GM19023 (cell line): ENCODE data around the gene FCN1.

ENCODE experiments used
- ATAC-seq: cut with Tn5 transposase; IDR thresholded peaks from one replicate; pipeline ENCODE4 v1.9.1; 2021; ENCODE audit warnings: mild to moderate bottlenecking, moderate library complexity; ENCODE audit not compliant: unreplicated experiment

FCN1 gene

GRCh38 chr9:134951994-134952393 is 34.3 kb upstream of the FCN1 start:
- ATAC-seq = no peak

DNA sequence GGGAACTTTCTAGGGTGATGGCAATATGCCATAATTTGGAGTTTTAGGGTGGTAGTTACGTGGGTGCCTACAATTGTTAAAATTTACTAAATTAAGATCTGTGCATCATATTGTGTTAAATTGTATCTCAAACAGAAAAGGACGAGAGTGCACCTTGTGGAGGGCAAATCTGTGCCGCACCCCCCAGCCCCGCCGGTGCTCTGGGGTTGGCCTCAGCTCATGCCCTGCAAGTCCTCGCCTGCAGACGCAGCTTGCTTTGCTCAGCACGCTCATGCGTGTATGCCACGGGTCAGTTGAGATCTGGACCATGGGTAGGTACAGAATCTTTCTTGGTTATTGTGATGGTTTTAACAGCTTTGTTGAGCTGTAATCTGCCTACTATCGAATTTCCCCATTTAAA is 33.7 kb upstream of the FCN1 start:
- no peak for ATAC-seq

DNA sequence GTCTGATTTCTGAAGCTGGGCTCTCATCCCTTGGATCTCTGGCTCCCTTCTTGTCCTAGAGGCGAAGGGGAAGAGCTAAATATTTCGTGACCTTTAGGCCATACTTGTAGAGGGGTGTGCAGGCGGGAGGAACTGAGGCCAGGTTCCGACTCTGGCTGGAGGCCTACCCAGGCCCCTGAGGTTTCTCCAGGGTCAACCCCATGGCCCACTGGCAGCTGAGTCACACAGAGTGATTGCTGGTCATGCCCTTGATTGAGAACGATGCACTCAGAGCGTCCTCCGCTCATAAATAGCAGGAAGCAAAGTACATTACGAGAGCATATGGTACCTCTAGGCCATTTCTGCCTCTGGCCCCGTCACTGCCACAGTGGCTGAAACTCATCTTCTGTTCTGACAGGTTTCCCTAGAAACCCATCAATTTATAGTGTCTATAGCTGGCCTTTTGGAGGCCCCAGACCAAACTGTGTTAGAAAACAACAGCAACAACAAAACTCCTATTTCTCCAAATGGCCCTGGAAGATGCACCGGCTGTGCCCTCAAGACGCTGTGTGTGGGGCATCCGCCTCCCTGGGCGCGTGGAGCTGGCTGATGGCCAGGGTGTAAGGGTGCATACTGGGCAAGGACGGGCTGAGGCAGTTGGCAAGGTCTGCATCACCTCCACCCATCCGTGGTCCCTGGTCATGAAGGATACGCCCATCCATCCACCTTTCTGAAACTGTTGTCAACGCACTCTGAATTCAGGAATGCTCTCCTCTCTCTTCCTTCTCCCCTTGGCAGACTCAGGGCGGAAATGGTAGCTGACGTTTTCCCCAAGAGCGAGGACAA is 32.9 kb upstream of the FCN1 start:
- no peak for ATAC-seq

GRCh38 chr9:134949681-134950385 is 32.1 kb upstream of the FCN1 start:
- ATAC-seq = no peak

- ATAC-seq = no peak
These were observed 30.4 kb upstream of the FCN1 start for GRCh38 chr9:134948149-134948548.

DNA sequence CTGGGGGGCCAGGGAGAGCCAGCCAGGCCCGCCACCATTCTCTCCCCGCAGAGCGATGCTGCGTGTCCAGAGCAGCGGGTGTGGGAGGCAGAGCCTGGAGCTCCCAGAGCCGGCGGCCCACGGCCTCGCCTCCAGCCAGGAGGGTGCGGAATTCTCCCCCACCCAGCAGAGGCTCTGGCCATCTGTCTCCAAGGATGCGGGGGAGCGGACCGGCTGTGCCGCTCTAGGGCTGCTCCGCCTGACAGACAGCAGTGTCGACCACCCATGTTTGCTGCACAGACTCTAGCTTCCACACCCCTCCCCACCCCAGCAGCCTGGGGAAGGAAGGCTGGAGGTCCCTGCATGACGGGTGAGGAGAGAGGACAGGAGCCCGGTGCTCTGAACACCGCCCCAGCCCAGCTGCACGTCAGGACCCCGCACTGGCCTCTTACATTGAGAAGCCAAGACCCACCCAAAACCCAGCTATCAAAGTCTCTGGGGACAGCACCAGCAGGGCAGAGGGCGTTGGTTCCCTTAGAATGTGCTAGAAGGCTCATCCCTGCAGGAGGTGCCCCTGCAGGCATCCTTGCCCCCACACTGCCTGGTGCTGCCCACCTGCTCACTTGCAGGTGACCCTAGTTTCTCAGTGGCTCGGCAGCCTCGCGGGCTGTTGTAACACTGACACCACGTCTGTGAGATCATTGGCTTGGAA is 29.7 kb upstream of the FCN1 start:
- ATAC-seq = no peak

DNA sequence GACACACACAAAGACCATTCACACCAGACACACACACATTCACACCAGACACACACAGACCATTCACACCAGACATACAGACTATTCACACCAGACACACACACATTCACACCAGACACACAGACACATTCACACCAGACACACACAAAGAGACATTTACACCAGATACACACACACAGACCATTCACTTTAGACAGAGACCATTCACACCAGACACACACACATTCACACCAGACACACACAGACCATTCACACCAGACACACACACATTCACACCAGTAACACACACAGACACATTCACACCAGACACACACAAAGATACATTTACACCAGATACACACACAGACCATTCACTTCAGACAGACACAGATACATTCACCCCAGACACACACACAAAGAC is 29.0 kb upstream of the FCN1 start:
- no peak for ATAC-seq

DNA sequence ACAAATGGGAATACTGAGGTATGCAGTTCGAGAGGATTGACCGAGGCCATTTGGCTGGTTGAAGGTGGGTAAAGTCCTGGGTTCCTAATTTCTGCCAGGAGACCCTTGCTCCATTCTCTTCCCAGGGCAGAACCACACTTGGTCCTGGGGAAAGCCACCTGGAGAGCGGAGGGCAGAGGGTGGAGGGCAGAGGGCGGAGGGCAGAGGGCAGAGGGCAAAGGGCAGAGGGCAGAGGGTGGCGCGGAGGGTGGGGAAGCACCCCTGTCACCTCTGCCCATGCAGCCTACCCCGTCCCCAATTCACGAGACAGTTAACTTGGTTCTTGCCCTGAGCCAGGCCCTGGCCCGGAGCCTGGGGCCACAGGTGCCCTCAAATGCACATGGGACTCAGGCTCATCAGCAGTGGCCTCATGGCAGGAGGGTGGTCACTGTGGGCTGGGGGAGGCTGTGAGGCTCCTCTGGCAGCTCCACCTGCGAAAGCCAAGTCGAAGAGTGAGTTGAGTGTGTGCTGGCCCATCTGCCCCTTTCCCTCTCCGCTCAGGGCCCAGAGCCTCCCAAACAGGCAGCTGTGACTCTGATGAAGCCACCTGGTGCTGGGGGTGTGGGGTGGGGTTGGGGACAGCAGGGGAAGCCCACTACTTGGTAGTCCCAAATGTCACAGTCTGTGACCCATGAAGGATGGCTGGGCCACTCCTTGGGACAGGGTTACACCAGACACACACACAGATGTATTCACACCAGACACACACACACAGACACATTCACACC is 28.0 kb upstream of the FCN1 start:
- ATAC-seq = no peak

GRCh38 chr9:134944916-134945315 is 27.2 kb upstream of the FCN1 start:
- no peak for ATAC-seq

- ATAC-seq = no peak
These were observed 26.7 kb upstream of the FCN1 start for GRCh38 chr9:134944351-134944802.

DNA sequence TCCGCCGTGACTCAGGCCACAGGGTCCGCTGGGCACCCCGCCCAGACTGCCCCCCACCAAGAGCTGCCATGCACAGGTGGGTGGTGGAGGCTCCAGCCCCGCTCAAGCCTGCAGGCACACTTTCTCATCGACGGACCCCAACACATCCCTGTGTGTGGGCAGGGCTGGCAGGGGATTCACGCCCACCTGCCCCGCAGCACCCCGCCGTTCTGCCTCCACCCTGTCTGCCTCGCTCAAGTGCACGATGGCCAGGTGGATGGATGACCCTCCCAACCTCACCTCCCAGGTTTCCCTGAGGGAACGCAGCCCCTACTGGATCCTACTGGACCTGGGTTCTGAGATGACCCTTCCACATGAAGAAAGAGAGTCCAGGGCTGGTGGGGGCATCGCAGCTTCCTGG is 26.1 kb upstream of the FCN1 start:
- ATAC-seq = no peak

DNA sequence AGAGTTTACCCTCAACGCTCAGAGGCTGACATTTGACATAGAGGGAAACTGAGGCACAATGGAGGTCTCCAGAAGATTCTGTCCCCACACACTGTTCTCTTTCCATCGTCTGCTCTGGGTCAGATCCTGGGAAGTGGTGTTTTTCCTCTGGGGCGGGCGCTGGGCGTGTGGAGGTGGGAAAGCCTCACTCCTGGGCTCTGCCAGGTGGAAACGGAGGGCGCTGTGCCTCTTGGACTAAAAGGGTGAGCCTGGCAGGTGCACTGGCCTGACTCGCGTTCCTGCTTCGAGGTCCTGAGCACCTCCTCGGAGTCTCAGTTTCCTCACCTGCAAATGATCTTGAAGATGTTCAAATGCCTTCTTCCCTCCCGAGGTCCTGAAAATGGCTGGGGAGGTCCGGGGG is 25.7 kb upstream of the FCN1 start:
- no peak for ATAC-seq

GRCh38 chr9:134942788-134943184 is 25.1 kb upstream of the FCN1 start:
- ATAC-seq = no peak

GRCh38 chr9:134942011-134942787 is 24.5 kb upstream of the FCN1 start:
- ATAC-seq = no peak

DNA sequence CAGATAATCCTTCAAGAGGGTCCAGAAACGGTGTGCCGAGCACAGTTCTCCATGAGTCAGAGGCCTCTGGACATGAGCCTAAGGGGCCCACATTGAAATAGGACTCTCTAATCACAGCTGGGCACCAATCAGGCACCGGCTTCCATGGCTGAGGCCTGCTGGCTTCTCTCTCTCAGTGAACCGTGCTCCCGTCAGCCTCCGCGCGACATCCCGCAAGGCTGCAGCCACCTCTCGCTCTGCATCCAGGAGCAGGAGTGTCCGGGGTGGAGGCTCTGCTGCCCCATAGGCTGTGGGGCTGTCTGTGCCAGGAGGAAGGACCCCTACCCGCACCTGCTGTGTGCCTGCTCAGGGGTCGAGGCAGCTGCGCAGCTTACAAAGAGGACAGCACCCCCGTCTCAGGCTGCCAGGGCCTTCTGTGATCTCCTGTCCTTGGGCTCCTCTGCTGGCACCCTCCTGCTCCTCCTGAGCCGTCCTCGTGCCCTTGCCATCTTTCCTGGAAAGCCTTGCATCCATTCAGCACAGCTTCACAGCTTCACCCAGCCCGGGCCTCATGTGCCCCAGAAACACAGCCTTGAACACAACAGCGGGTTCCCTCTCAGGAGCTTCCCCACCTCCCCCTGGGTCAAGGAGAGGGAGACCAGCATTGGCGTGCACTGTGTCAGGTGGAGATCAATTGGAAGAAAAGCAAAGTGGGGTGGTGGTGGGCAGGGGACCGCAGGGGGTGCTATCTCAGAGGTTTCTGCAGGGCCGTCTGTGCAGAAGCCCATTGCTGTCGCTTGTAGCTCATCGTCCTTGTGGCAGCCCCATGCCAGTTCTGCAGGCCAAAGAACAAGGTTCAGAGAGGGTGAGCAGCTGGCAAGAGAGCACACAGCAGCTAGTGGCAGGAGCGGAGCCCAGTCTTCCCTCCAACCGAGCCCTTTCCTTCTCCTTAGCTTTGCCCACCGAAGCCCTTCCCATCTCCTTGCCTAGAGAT is 22.8 kb upstream of the FCN1 start:
- ATAC-seq = no peak

DNA sequence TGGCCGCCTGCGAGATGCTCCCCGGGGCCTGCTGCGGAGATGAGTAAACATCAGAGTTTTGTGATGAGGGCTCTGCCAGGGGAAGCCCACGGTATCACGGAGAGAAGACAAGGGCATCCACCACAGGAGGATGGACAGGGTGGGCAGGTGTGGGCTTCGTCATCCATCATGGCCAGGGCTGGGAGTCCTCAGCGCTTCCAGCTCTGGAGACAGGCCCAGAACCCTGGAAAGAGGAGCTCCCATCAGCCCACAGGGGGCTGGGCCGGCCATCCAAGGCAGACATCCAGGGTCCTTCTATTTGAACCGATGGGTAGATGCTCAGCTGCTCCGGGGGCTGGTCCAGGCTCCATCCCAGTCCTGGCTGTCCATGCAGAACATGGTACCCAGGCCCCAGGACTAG is 22.1 kb upstream of the FCN1 start:
- ATAC-seq = no peak

GRCh38 chr9:134939080-134939733 is 21.5 kb upstream of the FCN1 start:
- no peak for ATAC-seq

DNA sequence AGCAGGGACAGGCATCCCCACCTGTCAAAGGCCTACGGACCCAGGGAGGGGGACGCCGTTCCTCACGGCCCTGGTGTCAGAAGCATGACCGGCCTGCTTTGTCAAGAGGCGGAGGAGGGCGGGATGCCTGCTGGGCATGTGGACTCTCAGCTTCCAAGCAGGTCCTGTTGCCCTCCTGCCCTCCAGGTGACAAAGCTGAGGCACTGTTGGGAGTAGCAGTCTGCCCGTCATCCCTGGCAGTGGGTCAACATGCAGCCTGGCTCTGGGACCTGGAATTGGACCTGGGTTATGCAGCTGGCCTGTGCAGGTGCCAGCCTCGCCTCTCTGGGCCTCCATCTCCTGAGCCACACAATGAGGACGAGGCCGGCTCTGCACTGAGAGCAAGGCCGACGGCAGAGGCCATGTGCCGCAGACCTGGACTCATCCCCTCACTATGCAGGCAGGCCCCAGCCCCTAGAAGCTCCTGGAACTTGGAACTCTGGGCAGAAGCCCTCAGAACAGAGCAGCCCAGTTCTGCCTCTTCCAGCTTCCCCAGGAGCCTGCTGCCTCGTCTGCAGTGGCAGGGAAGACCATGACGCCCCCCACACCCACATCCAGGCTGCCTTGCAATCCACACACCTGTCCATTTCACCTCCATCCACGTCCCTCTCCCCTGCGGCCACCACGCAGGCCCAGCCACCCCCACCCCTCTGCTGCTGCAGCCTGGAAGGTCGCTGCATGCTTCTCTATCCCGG is 20.8 kb upstream of the FCN1 start:
- no peak for ATAC-seq
